Central memory CD8-positive, alpha-beta T cell (primary cell): ENCODE results near the gene TMEM14C.
A peak's percentile ranks its signal among the peaks of the same experiment; 100 is the strongest.

Source experiments
- ATAC-seq: fragments of 150-1000 bp; cut with Tn5 transposase; replicated peaks from 2 replicates; pipeline ENCODE4 v1.10.0; 2022; ENCODE audit warnings: mild to moderate bottlenecking, moderate FRiP score, moderate number of reproducible peaks; ENCODE audit not compliant: poor library complexity, severe bottlenecking; ENCODE audit errors: extremely low read depth
- DNase-seq, 2 donors: peaks; one replicate each; pipeline ENCODE4 v3.0.0; 2021; ENCODE audit warnings: low spot score in 2 of 2
- H3K27ac Mint-ChIP-seq: one replicate; pipeline ENCODE4 v1.8.0; 2022; ENCODE audit warnings: low read depth, mild to moderate bottlenecking, moderate library complexity, mixed read lengths
- H3K27me3 Mint-ChIP-seq: one replicate; pipeline ENCODE4 v1.8.0; 2022; ENCODE audit warnings: mixed read lengths
- H3K36me3 Mint-ChIP-seq: one replicate; pipeline ENCODE4 v1.8.0; 2022; ENCODE audit warnings: mild to moderate bottlenecking, moderate library complexity, mixed read lengths; ENCODE audit not compliant: insufficient read depth
- H3K4me1 Mint-ChIP-seq: one replicate; pipeline ENCODE4 v1.8.0; 2022; ENCODE audit warnings: mixed read lengths
- H3K4me3 Mint-ChIP-seq: one replicate; pipeline ENCODE4 v1.8.0; 2022; ENCODE audit warnings: mild to moderate bottlenecking, moderate library complexity, mixed read lengths
- H3K9me3 Mint-ChIP-seq: one replicate; pipeline ENCODE4 v1.8.0; 2022; ENCODE audit warnings: mixed read lengths

TMEM14C gene

DNA sequence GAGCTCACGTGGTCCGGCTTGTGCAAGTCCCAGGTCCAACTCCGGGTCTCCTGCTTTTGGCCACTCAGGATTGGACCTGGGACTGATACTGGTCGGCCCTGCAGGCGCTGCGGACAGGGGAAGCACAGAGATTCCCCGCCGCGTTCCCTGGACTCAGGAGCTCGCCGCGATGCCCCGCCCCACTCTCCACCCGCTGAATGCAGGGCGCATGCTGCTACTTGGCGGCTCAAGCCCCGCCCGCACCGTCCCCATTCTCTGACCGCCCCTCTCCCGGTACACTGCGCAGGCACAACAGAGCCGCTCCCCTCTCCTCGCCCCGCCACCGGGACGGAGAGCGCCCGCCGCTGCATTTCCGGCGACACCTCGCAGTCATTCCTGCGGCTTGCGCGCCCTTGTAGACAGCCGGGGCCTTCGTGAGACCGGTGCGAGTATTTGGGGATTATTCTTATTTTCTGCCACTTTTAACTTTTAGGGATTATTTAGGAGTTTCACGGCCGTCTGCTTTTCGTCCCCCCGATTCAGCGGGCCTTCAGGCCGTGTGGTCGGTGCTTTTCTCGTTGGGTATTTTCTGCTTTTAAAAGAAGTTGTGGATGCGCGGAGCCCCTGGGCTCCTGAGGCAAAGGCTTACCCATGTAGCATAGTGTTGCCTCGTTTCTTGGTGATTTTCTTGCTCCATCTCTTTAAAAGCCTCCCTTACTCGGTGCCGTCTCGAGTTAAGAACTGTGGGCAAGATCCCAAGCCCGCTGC is at the start of gene TMEM14C:
Gene TMEM14C (plus strand): TSS at position 251 of the 747 bp plus-strand sequence. CDS start 1,544 bp downstream, outside the sequence.
- ATAC-seq, result peak; percentile 33
- peaks cover 63% of the 10 kb centered on the region for H3K4me1 Mint-ChIP-seq
- H3K9me3 Mint-ChIP-seq, result no peaks in the 10 kb centered on the region

DNA sequence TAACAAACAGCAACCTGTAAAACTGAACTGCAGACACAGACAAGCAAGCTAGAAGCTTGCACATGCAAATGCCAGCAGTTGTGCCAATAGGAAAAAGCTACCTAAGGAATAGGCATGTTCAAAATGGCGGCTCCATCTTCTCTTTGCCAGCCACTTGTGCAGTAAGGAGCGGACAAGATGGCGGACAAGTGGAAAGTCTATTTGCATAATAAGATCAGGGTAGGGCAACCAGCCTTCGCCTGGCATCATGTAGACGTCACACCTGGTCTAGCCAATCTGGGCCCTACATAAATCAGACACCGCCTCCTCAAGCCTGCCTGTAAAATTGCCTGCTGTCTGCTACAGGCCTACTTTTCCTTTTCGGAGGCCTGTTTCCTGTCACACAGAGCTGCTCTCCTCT is 46.5 kb upstream of the TMEM14C start:
- Mint-ChIP-seq H3K36me3 (no peaks in the 10 kb centered on the region), H3K4me3 (no peak overlapping the region), H3K9me3 (no peaks in the 10 kb centered on the region), H3K27ac (no peak overlapping the region), H3K27me3 (peaks cover 29% of the 10 kb centered on the region), H3K4me1 (no peaks in the 10 kb centered on the region)
- DNase-seq (no peak), ATAC-seq (no peak)

More for the DNA sequence above, at the start of gene TMEM14C:
- Mint-ChIP-seq H3K4me3 (peak within 1 kb of the TSS; percentile 91), H3K27me3 (peaks cover 6% of the 10 kb centered on the region), H3K27ac (peak within 1 kb of the TSS; percentile 90), H3K36me3 (peaks cover 14% of the 10 kb centered on the region)
- peak; percentile 38 to 39 for DNase-seq

DNA sequence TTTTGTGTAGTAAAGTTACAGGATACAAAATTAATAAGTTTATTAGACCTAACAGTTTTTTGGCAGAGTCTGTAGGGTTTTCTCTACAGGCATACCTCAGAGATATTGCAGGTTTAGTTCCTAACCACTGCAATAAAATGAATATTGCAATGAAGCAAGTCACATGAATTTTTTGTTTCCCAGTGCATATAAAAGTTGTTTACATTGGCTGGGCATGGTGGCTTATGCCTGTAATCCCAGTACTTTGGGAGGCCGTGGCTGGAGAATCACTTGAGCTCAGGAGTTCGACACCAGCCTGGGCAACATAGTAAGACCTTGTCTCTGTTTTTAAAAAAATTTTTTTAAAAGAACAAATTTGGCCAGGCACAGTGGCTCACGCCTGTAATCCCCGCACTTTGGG is 44.4 kb upstream of the TMEM14C start:
- ATAC-seq (no peak), DNase-seq (no peak)
- no peaks in the 10 kb centered on the region for H3K36me3 Mint-ChIP-seq
- no peaks in the 10 kb centered on the region for H3K4me1 Mint-ChIP-seq
- no peaks in the 10 kb centered on the region for H3K9me3 Mint-ChIP-seq
- H3K4me3 Mint-ChIP-seq, result no peak overlapping the region
- H3K27me3 Mint-ChIP-seq, result peaks cover 22% of the 10 kb centered on the region
- H3K27ac Mint-ChIP-seq, result no peak overlapping the region

DNA sequence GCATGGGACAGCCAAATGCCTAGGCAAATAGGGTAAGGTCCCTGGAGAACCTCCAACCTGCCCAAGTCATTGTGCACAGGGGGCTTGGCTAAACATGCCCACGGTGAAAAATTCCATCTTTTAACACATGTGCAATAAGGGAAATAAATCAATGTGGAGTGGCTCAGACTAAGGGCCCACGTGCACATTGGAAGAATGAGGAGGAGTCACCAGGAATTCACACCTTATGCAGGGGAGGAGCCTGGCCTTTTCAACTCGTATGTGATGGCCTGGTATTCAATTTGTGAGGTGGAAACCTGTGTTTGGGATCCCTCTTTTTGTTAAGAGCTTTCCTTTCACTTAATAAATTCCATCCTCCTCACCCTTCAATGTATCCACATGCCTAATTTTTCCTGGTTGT is 41.1 kb upstream of the TMEM14C start:
- peaks cover 22% of the 10 kb centered on the region for H3K27me3 Mint-ChIP-seq
- H3K27ac Mint-ChIP-seq, result no peak overlapping the region
- ATAC-seq, result no peak
- no peaks in the 10 kb centered on the region for H3K36me3 Mint-ChIP-seq
- no peaks in the 10 kb centered on the region for H3K9me3 Mint-ChIP-seq
- DNase-seq, result no peak
- H3K4me1 Mint-ChIP-seq, result peaks cover 6% of the 10 kb centered on the region
- H3K4me3 Mint-ChIP-seq, result no peak overlapping the region

DNA sequence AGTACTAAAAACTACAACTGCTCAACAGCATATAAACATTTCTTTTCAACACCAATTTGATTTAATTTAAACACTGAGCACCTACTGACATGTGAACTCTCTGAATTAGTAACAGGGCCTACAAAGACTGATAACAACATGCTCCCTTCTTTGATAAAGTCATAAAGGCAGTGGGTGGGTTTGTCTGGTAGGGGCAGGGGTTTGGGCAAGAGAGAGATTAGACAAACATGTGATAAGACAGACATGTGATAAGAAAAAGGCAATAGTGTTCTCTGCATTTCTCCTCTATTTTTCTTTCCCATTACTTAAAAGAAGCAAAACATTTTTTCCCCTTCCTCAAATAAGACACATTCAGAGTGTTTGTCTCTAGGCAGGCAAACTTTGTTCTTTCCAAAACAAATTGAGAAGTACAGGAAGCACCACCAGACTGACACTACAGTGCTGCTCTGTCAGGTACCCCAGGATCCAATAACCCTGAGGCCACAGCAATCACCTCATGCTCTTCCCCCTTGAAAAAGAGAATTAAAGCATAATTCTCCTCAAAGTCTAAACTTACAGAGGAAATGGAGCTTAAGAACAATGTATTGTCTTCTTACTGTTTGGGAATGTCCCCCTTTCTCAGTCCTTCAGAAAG is 40.4 kb upstream of the TMEM14C start:
- DNase-seq (no peak), ATAC-seq (no peak)
- Mint-ChIP-seq H3K4me1 (peaks cover 6% of the 10 kb centered on the region), H3K36me3 (no peaks in the 10 kb centered on the region), H3K9me3 (no peaks in the 10 kb centered on the region), H3K27me3 (peaks cover 20% of the 10 kb centered on the region), H3K27ac (no peak overlapping the region), H3K4me3 (no peak overlapping the region)

DNA sequence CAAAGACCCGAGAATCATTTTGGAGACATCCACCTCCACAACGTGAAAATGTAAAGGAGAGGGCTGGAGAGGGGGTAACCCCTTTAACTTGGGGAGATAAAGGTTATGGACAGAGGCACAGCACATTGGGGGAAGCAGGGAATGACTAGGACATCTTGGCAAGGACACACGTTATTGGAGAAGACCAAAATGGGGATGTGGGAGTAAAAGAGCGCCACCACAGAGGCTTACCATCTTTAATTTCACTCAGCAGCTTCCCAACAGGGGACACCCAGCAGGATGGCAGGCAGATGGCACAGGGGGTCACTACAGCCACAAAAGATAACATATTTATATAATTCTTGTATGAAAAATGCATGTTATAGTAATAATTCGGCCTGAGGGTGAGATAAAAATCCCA is 38.3 kb upstream of the TMEM14C start:
- no peak for ATAC-seq
- Mint-ChIP-seq H3K4me1 (peaks cover 6% of the 10 kb centered on the region), H3K27me3 (peaks cover 28% of the 10 kb centered on the region), H3K27ac (no peak overlapping the region), H3K4me3 (no peak overlapping the region), H3K36me3 (no peaks in the 10 kb centered on the region), H3K9me3 (no peaks in the 10 kb centered on the region)
- DNase-seq, result no peak

DNA sequence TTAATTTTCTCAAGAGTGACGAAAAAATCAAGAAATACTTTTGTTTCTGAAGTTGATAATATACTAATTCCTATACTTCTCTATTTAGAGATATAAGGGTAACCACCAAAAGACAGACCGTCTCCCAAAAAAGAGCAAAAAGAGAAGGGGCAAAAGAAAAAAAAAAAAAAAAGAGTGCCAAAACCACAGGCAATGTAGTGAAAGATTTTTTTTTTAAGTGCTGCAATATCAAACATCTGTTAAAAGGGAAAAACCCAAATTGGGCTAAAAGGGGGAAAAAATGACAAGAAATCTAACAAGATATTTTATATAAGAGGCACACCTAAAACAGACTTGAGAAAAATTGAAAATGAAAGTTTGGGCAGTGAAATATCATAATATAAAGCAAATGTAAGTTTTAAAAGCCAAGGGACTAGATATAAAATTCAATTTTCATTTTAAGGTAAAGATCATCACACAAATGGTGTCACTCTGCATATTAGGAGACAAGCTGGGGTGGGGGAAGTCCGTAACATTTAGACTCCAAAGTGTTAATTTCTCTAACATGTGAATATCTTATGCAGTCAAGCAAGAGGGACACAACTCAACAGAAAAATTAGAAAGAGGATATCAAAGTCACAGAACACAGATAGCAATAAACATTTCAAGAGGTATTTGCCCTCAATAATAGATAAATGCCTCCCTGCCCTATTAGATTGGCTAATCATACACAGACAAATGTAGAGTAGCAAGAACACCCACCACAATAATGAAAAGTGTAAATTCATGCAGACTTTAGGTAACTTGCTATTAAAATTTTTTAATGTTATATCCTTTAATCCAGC is 37.6 kb upstream of the TMEM14C start:
- Mint-ChIP-seq H3K27me3 (peaks cover 28% of the 10 kb centered on the region), H3K9me3 (no peaks in the 10 kb centered on the region), H3K27ac (no peak overlapping the region), H3K36me3 (no peaks in the 10 kb centered on the region), H3K4me3 (no peak overlapping the region), H3K4me1 (peaks cover 6% of the 10 kb centered on the region)
- ATAC-seq (no peak), DNase-seq (no peak)

DNA sequence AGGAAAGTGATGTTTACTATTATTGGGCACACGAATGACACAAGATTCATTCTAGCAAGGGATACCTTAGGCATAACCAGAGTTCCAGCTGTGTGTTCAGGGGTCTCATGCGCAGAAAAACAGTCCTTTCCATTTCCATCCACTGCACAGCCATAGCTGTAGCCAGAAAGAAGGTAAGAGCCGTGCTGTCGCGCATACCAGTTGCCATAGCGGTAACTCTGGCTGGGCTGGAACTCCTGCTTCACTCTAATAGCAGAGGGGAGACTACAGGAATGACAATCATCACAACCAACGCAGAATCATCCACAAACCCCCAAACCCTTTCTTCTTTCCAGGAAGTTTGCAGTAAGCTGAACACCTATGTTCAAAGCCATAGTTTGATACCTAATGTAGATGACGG is 36.0 kb upstream of the TMEM14C start:
- H3K4me1 Mint-ChIP-seq, result peaks cover 6% of the 10 kb centered on the region
- H3K4me3 Mint-ChIP-seq, result no peak overlapping the region
- H3K27ac Mint-ChIP-seq, result no peak overlapping the region
- H3K9me3 Mint-ChIP-seq, result no peaks in the 10 kb centered on the region
- no peaks in the 10 kb centered on the region for H3K36me3 Mint-ChIP-seq
- peaks cover 28% of the 10 kb centered on the region for H3K27me3 Mint-ChIP-seq
- ATAC-seq (no peak), DNase-seq (no peak)

DNA sequence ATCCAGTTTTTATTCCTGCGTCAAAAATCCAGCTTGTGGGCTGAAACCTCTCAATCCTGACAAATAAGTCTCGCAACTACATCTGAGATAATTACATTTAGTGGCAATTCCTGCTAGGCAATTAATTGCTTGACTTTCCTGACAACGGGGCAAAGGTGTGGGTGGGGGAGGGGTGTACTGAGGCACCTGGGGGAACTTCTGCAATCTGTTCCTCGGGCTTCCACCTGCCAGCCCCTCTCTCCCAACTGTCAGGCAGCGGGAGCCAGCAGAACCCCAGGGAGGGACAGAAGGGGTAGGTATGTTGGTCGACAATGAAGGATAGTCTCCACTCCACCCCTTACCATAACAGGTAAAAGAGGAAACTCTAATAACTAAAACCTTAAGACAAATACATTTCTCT is 35.3 kb upstream of the TMEM14C start:
- H3K4me3 Mint-ChIP-seq, result no peak overlapping the region
- H3K36me3 Mint-ChIP-seq, result no peaks in the 10 kb centered on the region
- peaks cover 6% of the 10 kb centered on the region for H3K4me1 Mint-ChIP-seq
- no peaks in the 10 kb centered on the region for H3K9me3 Mint-ChIP-seq
- H3K27ac Mint-ChIP-seq, result no peak overlapping the region
- ATAC-seq, result no peak
- H3K27me3 Mint-ChIP-seq, result peaks cover 28% of the 10 kb centered on the region
- DNase-seq, result no peak

DNA sequence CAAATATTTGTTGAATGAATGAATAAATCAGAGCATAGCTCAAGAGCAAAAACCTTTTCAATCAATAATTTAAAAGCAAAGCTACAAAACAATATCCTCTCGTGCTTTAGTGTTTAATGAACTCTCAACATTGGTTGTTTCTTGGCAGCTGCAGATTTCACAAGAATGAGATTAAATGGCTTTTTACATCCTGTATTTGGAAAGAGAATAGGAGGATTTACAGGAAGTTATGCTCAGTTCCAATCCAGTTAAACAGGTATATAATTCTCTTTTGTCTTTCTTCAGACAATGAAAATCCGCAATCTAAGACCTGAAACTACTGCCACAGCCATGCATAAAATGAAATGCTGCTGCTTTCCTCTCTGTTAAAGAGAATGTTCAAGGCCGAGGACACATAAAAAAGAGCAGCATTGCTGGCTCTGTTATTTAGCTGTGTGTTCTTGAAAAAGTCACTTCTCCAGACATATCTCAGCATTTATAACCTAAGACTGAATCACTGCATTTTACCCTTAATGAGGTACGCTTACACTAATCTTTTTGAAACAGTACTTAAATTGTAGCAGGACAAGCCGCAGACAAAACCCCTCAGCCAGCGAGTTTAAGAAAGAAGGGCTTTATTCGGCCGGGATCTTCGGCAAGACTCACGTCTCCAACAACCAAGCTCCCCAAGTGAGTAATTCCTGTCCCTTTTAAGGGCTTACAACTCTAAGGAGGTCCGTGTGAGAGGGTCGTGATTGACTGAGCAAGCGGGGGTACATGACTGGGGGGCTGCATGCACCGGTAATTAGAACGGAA is 32.0 kb upstream of the TMEM14C start:
- ATAC-seq (no peak), DNase-seq (no peak)
- Mint-ChIP-seq H3K36me3 (peaks cover 13% of the 10 kb centered on the region), H3K4me1 (peaks cover 18% of the 10 kb centered on the region), H3K9me3 (no peaks in the 10 kb centered on the region), H3K4me3 (no peak overlapping the region), H3K27ac (no peak overlapping the region), H3K27me3 (peaks cover 11% of the 10 kb centered on the region)

DNA sequence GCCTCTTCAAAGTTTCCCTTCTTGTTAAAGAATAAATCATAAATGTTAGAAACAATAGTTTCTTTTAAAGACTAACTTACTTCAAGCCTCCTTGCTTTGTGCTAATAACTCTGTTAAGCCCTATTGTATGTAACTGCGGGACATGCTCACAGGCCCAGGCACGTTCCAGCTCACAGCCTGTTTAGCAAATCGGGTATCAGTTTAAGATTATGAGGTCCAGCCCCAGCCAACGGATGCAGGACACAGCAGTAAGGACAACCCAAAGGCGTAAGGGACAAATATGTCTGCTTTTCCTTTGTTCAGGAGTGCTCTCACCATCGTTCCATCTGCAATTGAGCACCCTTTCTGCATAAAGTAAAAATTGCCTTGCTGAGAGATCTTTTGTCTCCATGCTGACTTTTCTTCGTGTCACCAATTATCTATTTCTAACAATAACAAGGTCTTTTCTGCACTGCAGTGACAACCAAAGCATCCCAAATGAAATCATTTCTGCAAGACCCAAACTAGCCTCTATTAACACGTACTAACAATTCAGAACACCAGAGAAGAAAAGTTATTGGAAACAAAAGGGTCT is 29.8 kb upstream of the TMEM14C start:
- no peak for DNase-seq
- Mint-ChIP-seq H3K27me3 (peaks cover 2% of the 10 kb centered on the region), H3K4me3 (peak overlapping the region; percentile 87), H3K9me3 (no peaks in the 10 kb centered on the region), H3K36me3 (peaks cover 15% of the 10 kb centered on the region), H3K4me1 (peaks cover 20% of the 10 kb centered on the region), H3K27ac (peak overlapping the region; percentile 100)
- no peak for ATAC-seq
